Cardiac fibroblast (primary cell): ENCODE data around the gene RAPSN.
A peak's percentile ranks its signal among the peaks of the same experiment; 100 is the strongest.

Source experiments
- DNase-seq, 2 donors: peaks; one replicate each; pipeline versions ENCODE4 v3.0.0 to v3.0.0-alpha.2; 2010; ENCODE audit warnings: low read depth in 2 of 2
- H3K4me3 ChIP-seq, 2 donors: replicated peaks in 1 of 2; 1 replicate in 1 of 2; 2 replicates in 1 of 2; pipeline ENCODE4 v1.5.1; 2011; ENCODE audit warnings: low read depth in 2 of 2, low read length in 2 of 2, mild to moderate bottlenecking in 2 of 2, moderate library complexity in 1 of 2
- TF ChIP-seq, protein P1 (sequence below): IDR thresholded peaks from one replicate; pipeline ENCODE4 v1.5.1; 2011; ENCODE audit warnings: low read depth, mild to moderate bottlenecking, low read length, inconsistent platforms

RAPSN gene

DNA sequence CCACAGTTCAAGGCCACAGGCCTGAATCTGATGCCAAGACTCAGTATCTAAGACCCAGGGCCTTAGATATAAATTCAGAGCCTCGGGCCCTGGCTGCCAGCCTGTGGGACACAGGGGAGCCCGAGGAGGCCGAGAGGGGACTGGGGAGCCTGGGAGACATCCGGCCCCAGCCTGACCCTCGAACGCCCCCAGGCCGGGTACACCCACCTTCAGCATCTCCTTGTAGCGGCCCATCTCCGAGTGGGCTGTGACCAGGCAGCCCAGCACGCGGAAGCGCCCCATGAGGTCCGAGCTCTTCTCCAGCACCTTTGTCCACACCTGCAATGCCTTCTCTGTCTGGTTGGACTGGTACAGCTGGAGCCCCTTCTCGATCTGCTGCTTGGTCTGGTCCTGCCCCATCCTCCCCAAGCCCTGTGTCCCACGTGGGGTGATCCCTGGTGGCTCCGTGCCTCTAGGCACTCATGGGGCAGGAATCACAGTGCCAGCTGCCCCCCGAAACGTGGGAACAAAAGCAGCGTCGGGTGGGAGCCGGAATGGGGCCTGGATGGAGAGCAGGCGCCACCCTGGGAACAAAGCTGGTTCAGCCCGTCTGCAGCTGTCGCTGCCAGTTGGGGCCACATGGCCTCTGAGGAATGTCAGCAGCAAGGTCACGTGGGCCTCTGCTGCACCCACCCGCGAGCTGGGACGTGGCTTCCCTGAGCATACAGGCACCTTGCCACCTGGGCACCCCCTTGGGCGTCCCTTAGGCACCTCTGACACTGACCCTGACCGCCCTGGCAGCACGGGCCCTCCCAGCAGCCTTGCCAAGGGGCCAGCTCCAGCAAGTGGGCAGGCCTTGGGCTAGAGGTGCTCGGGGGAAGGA lies at the start of gene RAPSN:
Gene RAPSN (minus strand): TSS at position 571 of the 862 bp plus-strand sequence. CDS start 172 bp downstream, at position 399.
- no peak for DNase-seq
- H3K4me3 ChIP-seq: no peak within 1 kb of the TSS
- TF ChIP-seq, protein P1, sequence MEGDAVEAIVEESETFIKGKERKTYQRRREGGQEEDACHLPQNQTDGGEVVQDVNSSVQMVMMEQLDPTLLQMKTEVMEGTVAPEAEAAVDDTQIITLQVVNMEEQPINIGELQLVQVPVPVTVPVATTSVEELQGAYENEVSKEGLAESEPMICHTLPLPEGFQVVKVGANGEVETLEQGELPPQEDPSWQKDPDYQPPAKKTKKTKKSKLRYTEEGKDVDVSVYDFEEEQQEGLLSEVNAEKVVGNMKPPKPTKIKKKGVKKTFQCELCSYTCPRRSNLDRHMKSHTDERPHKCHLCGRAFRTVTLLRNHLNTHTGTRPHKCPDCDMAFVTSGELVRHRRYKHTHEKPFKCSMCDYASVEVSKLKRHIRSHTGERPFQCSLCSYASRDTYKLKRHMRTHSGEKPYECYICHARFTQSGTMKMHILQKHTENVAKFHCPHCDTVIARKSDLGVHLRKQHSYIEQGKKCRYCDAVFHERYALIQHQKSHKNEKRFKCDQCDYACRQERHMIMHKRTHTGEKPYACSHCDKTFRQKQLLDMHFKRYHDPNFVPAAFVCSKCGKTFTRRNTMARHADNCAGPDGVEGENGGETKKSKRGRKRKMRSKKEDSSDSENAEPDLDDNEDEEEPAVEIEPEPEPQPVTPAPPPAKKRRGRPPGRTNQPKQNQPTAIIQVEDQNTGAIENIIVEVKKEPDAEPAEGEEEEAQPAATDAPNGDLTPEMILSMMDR: no peak

DNA sequence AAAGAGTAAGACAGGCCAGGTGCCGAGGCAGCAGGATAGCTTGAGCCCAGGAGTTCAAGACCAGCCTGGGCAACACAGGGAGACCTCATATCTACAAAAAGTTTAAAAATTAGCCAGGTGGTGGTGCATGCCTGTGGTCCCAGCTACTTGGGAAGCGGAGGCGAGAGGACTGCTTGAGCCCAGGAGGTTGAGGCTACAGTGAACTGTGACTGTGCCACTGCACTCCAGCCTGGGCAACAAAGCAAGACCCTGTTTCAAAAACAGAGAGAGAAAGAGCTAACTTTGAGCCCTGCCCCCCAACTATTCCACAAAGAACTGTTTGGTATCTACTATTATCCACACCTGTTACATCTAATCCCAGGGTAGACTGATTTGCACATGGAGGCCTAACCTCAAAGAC lies 49.2 kb upstream of the RAPSN start:
- DNase-seq: no peak
- TF ChIP-seq, protein P1: no peak
- H3K4me3 ChIP-seq: no peak overlapping the region

DNA sequence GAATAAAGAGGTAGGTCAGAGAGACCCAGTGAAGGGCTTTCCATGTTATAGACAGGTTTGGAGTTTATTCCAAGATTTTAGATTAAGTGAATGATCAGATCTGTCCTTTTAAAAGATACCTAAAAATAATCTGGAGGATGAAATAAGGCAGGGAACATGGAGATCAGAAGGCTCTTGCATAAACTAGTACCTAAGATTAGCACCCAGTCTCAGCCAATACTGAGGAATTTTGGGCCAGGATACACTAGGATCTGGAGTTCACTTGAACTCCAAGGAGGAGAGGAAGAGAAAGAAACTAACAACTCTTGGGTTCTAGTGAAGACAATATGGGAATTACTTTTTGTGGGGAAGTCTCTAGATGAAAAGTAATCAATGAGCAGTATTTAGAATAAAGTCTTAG lies 47.9 kb upstream of the RAPSN start:
- TF ChIP-seq, protein P1: no peak
- H3K4me3 ChIP-seq: no peak overlapping the region
- DNase-seq: no peak

DNA sequence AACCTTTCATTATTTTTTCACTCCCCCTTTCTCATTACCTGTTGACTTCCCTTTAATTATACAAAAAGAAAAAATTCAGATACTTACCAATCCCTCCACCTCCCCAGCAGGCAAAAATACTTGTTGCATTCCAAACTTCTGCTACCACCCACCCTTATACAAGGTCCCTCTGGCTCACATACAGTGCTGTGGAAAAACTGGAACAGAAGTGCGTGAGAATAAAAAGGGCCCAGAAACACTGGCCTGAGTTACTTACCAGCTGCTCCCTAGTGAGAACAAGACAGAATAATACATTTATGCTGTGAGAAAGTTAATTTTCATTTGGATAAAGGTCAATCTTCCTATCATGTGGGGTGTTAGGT lies 46.9 kb upstream of the RAPSN start:
- no peak overlapping the region for H3K4me3 ChIP-seq
- DNase-seq: no peak
- TF ChIP-seq, protein P1: no peak

DNA sequence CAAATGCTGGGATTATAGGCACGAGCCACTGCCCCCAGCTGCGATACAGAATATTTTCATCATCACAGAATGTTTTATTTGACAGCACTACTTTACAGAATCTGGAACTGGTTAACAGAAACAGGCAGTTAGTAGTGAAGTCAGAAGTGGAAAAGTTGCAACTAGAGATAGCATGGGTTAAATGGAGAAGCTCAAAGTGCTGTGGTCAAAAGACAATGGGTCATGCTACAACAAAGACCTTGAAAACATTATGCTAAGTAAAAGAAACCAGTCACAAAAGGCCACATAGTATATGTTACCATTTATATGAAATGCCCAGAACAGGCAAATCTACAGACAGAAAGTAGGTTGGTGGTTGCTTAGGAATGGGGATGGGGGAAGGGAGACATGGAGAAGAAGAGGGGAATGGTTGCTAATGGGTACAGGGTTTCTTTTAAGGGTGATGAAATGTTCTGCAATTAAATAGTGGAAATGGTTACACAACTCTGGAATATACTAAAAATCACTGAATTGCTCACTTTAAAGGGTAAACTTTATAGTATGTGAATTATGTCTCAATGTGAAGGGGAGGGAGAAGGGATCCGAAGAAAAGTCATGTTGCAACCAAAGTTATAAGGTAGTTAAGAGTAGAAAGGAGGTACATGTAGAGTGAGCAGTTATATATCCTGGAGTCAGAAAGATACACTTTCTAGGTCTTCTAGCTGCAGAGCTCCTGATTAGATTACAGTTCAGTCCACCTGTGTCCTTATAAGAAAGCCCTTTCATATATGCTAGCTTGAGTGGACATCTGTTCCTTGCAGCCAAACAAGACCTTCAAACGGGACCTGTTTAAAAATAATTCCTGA lies 46.3 kb upstream of the RAPSN start:
- peak; percentile 60 to 67 for DNase-seq

DNA sequence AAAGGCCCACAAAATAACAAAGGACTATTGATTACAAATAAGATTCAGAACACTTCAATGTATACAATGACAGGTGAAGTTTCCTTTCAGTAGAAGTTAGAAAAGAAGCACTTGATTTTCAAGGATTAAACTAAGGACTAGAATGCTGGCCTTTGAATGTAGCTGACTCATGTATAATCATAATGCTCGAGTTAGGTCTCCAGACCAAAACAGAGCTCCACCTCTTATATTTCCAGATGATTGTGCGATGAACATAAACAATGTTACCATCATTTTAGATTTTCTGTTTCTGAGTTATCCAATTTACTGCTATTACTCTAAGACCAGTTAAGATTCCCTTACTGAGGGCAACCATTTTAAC lies 40.4 kb upstream of the RAPSN start:
- TF ChIP-seq, protein P1: no peak
- H3K4me3 ChIP-seq: no peak overlapping the region
- peak in 1 of 2 donors; percentile 52 for DNase-seq

More for the DNA sequence above, 46.3 kb upstream of the RAPSN start:
- TF ChIP-seq, protein P1: no peak
- no peak overlapping the region for H3K4me3 ChIP-seq
